MV-4-11 (cell line): Measurements from ENCODE around the gene PLA2G10.
"Not testable (repeated sequence)": the region's sequence is repeated elsewhere in the genome, so short reads cannot be mapped to it uniquely, and the experiment has no call there.

Experiments
- DNase-seq: peaks from one replicate; lab custom pipeline; 2025; lab: John Stamatoyannopoulos, UW

Gene PLA2G10, protein sequence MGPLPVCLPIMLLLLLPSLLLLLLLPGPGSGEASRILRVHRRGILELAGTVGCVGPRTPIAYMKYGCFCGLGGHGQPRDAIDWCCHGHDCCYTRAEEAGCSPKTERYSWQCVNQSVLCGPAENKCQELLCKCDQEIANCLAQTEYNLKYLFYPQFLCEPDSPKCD

DNA sequence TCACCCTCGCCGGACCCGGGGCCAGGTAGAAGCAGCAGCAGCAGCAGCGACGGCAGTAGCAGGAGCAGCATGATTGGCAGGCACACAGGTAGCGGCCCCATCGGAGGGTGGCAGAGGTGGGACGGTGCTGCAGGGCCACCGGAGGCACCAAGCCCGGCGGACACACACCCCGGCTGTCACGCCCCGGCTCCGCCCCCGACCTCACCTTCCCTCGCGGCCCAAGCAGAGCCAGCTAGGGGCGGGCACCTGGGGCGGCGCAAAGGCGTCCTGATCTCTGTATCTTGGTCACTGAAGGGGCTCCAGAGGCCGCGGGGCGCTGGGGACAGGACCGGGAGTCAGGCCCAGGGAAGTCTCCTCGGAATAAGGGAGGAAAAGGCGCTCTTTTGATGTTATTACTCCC, at the start of gene PLA2G10:
PLA2G10 (minus strand) TSS at position 180 of the 400 bp plus-strand sequence; CDS start at position 101, 79 bp downstream.
- DNase-seq, result not testable (repeated sequence)

DNA sequence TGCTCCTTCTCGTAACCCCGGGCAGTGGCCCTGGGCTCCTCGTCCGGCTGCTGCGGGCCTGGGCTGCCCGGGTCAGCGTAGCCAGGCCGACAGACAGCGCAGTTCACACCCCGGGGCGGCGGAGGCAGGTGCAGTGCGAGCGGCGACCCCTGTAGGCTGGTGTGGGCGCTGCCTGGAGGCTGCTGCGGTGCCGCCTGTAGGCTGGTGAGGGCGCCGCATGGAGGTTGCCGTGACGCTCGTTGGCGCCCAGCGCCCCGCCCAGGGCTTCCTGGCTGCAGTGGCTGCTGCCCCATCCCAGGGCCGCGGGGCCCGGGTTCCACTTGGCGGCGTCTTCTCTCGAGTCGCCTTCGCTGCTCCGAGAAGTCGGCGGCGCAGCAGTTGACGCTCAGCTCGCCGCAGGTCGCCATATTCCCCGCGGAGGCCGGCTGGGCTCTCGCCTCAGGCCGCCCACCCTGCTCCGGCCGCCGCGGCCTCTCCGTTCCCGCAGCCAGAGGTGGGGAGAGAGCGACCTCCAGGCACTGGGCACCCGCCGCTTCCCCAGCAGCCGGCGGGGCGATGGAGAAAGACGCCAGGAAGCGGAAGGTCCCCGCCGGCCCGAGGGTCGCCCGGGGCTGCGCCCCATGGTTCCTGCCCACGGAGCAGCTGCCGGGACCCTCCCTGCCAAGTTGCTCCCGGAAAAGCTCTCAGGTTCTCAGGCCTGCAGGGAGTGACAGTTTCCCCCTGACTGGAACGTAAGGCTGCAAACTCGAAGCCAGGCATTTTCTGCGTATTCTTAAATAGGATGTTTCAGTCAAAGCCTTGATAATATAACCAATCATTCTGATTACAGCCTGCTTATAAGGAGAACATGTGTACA, 48.4 kb upstream of the PLA2G10 start, which contains the start of gene NPIPA2:
NPIPA2 (plus strand) TSS at position 261 of the 856 bp plus-strand sequence. CDS start 5,533 bp downstream, outside the sequence.
- DNase-seq, result not testable (repeated sequence)

DNA sequence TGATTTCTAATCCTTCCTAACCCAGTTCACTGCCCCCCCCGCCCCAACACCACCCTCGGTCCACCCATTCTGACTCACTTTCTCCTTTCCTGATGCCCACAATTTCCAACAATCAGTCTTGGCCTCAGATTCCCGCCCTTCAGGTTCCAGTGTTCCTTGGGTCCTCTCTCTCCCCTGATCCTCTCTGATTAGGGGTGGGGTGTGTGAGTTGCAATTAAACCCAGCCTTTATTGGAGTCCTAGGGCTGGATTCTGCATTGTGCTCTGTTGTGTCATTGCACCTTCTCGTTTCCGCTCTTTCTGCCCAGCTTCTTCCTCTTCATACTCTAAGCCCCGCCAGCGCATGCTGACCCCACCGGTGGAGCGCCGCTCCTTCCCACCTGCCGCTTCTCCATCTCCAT, 47.7 kb upstream of the PLA2G10 start:
- DNase-seq, result not testable (repeated sequence)

DNA sequence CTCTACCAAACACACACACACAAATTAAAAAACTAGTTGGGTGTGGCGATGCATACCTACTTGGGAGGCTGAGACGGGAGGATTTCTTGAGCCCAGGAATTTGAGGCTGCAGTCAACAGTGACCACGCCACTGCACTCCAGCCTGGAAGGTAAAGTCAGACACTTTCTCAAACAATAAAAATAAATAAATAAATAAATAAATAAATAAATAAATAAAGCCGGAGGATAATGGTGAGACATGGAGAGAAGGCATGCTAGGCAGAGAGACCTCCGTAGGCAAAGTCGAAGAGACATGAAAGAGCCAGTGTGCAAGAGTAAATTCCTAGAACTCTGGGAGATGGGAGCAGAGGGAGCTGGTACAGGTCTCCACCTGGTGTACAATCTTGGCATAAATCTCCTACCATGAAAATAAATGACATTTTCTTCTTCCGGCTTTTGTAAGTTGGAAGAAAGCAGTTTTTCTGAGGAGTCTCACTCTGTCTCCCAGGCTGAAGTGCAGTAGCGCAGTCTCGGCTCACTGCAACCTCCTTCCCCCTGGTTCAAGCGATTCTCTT, 46.8 kb upstream of the PLA2G10 start:
- DNase-seq, result not testable (repeated sequence)

DNA sequence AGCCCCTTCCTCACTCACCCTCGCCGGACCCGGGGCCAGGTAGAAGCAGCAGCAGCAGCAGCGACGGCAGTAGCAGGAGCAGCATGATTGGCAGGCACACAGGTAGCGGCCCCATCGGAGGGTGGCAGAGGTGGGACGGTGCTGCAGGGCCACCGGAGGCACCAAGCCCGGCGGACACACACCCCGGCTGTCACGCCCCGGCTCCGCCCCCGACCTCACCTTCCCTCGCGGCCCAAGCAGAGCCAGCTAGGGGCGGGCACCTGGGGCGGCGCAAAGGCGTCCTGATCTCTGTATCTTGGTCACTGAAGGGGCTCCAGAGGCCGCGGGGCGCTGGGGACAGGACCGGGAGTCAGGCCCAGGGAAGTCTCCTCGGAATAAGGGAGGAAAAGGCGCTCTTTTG, 39.1 kb upstream of the PLA2G10 start:
- not testable (repeated sequence) for DNase-seq

DNA sequence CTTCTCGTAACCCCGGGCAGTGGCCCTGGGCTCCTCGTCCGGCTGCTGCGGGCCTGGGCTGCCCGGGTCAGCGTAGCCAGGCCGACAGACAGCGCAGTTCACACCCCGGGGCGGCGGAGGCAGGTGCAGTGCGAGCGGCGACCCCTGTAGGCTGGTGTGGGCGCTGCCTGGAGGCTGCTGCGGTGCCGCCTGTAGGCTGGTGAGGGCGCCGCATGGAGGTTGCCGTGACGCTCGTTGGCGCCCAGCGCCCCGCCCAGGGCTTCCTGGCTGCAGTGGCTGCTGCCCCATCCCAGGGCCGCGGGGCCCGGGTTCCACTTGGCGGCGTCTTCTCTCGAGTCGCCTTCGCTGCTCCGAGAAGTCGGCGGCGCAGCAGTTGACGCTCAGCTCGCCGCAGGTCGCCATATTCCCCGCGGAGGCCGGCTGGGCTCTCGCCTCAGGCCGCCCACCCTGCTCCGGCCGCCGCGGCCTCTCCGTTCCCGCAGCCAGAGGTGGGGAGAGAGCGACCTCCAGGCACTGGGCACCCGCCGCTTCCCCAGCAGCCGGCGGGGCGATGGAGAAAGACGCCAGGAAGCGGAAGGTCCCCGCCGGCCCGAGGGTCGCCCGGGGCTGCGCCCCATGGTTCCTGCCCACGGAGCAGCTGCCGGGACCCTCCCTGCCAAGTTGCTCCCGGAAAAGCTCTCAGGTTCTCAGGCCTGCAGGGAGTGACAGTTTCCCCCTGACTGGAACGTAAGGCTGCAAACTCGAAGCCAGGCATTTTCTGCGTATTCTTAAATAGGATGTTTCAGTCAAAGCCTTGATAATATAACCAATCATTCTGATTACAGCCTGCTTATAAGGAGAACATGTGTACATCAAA, 9.3 kb upstream of the PLA2G10 start, which contains the start of gene NPIPA3:
NPIPA3 (plus strand) TSS at position 256 of the 856 bp plus-strand sequence. CDS start 5,533 bp downstream, outside the sequence.
- DNase-seq, result not testable (repeated sequence)

DNA sequence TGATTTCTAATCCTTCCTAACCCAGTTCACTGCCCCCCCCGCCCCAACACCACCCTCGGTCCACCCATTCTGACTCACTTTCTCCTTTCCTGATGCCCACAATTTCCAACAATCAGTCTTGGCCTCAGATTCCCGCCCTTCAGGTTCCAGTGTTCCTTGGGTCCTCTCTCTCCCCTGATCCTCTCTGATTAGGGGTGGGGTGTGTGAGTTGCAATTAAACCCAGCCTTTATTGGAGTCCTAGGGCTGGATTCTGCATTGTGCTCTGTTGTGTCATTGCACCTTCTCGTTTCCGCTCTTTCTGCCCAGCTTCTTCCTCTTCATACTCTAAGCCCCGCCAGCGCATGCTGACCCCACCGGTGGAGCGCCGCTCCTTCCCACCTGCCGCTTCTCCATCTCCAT, 8.6 kb upstream of the PLA2G10 start:
- DNase-seq, result not testable (repeated sequence)

DNA sequence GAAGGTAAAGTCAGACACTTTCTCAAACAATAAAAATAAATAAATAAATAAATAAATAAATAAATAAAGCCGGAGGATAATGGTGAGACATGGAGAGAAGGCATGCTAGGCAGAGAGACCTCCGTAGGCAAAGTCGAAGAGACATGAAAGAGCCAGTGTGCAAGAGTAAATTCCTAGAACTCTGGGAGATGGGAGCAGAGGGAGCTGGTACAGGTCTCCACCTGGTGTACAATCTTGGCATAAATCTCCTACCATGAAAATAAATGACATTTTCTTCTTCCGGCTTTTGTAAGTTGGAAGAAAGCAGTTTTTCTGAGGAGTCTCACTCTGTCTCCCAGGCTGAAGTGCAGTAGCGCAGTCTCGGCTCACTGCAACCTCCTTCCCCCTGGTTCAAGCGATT, 7.8 kb upstream of the PLA2G10 start:
- not testable (repeated sequence) for DNase-seq

DNA sequence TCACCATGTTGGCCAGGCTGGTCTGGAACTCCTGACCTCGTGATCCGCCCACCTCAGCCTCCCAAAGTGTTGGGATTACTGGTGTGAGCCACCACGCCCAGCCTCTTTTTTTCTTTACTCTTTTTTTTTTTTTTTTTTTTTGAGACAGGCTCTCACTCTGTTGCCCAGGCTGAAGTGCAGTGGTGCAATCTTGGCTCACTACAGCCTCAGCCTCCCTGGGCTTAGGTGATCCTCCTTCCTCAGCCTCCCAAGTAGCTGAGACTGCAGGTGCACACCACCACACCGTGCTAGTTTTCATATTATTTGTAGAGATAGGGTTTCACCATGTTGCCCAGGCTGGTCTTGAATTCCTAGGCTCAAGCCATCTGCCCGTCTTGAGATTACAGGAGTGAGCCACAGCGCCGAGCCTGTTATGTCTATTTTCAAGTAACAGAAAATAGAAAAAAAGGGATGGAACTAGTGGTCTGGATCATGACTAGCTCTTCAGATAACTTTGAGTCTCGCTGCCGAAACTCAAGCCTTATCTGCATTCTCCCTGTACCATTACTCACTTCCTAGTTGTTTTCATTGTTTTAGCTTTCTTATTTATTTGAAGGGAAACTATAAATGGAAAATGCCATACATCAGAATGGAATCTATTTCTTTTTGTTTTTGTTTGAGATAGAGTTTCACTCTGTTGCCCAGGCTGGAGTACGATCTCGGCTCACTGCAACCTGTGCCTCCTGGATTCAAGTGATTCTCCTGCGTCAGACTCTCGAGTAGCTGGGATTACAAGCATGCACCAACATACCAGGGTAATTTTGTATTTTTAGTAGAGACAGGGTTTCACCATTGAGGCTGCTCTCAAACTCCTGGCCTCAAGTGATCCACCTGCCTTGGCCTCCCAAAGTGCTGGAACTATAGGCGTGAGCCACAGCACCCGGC, 8.0 kb downstream of the PLA2G10 start:
- not testable (repeated sequence) for DNase-seq

DNA sequence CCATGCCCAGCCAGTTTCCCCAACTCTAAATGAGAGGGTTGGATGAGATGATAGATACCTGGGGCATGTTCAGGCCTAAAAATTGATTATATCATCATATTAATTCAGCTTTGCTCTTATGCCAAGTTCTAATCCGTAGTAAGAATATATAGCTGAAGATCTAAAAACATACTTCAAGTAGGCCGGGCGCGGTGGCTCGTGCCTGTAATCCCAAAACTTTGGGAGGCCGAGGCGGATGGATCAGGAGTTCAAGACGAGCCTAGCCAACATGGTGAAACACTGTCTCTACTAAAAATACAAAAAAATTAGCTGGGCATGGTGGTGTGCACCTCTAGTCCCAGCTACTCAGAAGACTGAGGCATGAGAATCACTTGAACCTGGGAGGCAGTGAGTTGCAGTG, 12.0 kb downstream of the PLA2G10 start:
- DNase-seq, result no peak

DNA sequence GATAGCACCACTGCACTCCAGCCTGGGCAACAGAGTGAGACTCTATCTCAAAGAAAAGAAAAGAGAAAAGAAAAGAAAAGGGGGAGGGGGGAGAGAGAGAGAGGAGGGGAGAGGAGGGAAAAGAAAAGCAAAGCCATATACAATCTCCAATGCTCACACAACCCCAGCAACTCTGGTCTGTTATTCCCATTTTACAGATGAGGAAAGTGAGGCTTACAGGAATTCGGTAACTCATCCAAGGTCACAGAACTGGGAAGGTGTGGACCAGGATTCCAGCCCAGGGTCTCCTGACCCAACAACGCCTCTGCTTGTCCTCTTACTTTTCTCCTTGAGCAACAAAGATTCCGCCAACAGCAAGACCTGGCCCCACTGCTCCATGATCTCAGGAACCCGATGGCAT, 13.0 kb downstream of the PLA2G10 start:
- DNase-seq, result no peak

DNA sequence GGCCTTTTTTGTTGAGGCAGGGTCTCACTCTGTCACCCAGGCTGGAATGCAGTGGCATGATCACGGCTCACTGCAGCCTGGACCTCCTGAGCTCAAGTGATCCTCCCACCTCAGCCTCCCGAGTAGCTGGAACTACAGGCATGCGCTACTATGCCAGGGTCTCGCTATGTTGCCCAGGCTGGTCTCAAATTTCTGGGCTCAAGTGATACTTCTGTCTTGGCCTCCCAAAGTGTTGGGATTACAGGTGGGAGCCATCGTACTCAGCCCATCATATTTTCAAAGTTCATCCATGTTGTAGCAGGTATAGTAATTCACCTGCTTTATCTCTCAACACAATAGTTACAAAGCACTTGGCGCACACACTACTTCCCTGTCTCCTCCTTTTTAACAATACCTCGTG, 13.7 kb downstream of the PLA2G10 start:
- not testable (repeated sequence) for DNase-seq

DNA sequence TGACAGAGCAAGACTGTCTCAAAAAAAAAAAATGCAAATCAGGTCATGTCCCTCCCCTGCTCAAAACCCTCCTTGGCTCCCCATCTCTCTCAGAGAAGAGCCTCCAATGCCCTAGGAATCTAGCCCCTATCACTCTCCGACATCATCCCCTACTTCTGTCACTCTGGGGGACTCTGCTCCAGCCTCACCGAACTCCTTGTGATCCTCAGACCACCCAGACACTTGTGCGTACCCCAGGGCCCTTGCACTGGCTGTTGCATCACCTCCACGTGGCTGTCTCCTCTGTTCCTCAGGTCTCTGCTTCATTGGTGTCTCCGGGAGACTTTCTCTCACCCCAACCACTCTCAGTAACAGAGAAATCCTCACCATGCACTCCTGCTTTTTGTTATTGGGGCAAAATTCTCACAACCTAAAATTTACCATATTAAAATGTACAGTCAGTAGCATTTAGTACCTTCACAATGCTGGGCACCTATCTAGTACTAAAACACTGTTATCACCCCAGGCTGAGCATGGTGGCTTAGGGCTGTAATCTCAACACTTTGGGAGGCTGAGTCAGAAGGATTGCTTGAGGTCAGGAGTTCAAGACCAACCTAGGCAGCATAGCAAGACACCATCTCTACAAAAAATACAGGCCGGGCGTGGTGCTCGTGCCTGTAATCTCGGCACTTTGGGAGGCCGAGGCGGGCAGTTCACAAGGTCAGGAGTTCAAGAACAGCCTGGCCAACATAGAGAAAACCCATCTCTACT, 15.2 kb downstream of the PLA2G10 start:
- no peak for DNase-seq

DNA sequence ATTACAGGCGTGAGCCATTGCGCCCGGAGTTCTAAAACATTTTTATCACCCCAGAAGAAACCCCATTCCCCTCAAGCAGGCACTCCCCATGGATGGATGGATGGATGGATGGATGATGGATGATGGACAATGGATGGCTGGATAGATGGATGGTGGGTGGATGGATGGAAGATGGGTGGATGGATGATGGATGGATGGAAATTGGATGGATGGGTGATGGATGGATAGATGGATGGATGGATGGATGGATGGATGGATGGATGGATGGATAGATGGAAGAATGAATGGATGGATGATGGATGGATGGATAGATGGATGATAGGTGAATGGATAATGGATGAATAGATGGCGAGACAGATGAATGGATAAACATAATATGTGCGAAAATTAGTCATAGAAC, 16.5 kb downstream of the PLA2G10 start:
- DNase-seq, result no peak

DNA sequence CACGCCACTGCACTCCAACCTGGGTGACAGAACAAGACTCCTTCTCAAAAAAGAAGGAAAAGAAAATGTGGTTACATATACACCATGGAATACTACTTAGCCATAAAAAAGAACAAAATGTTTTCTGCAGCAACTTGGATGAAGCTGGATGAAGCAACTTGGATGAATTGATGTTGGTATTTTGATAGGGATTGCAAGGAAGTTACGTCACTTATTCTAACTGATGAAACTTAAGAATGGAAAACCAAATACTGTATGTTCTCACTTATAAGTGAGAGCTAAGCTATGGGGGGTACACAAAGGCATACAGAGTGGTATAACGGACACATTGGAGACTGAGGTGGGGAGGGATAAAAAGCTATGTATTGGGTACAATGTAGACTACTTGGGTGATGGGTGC, 17.5 kb downstream of the PLA2G10 start:
- no peak for DNase-seq

DNA sequence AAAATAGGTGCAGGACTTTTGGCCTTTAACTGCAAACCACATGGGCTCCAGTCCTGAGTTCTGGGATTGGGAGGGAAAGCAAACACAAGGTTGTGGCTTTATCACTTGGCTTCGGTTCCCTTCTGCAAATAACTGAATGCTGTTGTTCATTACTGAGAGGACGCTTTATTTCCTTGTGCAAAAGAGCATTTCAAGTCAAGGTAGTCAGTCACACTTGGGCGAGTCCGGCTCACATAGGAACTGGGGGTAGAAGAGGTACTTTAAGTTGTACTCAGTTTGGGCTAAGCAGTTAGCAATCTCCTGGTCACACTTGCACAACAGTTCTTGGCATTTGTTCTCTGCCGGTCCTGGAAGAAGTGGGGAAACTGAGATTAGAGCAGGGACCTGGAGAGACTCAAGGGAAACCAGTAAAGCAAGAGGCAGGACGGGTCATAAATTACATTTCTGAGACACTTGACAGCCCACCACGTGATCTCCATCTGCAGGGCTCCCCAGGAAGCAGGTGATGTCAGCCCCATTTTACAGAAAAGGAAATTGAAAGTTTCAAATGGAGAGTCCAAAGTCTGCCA, 21.6 kb downstream of the PLA2G10 start:
- peak; percentile 25 for DNase-seq

DNA sequence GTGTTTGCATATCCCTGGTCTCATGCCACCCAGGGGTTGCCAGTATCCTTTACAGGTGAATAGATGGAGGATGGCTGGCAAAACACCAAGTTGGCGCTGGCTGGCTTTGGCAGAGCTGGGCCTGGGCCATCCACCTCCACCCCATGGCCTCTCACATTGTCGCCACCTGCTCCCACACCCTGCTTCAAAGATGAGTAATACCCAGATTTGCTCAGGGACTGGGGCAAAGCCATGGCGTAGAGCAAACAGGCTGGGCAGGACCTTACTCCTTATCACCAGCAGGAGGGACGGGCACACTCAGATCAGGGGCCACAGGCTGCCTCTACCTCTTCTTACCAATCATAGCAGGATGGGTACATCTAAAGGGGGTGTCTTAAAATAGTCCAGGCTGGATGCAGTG, 24.3 kb downstream of the PLA2G10 start:
- DNase-seq, result no peak

DNA sequence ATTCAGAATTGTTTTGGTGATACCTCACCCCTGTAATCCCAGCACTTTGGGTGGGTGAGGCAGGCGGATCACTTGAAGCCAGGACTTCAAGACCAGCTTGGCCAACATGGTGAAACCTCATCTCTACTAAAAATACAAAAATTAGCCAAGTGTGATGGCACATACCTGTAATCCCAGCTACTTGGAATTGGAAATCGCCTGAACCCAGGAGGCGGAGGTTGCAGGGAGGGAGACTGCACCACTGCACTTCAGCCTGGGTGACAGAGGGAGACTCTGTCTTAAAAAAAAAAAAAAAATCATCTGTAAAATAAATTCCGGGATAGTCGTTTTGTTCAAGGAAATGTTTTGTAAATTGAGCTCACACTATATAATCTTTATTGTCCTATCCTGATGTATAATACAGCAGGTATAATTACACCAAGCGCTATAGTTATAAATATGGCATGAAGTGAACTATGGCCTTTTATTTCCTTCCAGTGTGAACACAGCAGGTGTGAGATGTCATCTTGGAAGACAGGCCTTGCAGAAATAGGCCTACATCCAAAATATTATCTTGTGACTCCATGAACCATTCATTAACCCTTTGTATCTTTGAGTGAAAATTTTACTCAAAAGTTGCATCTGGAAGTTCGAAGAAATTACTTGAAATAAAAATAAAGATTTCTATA, 25.4 kb downstream of the PLA2G10 start:
- DNase-seq, result no peak
